ENCODE data around the gene UAP1.

The UAP1 gene

DNA sequence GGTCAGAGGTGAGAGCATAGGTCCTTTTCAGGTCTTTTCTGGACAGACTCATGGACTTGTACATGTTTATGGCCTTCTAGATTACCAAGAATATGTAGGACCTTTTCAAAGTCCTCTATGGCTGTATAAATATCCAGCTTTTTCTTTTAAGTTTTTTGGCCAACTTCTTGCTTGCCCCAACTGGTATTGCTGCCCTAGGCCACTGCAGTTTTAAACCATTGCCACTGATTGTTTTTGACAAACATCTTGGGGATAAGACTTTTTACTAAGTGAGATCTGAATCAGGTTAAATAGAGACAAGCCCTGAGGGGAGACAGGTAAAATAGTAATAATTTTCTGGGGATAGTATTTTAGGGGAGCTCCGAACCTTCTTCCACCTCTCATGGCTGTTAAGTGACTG is 56.0 kb downstream of the UAP1 start:
- peaks cover 12% of the 10 kb centered on the region for H3K36me3 Mint-ChIP-seq (ENCODE audit: low read depth)
- H3K27me3 Mint-ChIP-seq = no peaks in the 10 kb centered on the region
- ATAC-seq (no peak), DNase-seq (no peak)
- H3K4me3 Mint-ChIP-seq = no peak overlapping the region
- peaks cover 13% of the 10 kb centered on the region for H3K9me3 Mint-ChIP-seq
- H3K27ac Mint-ChIP-seq = no peak overlapping the region
- H3K4me1 Mint-ChIP-seq = no peaks in the 10 kb centered on the region

DNA sequence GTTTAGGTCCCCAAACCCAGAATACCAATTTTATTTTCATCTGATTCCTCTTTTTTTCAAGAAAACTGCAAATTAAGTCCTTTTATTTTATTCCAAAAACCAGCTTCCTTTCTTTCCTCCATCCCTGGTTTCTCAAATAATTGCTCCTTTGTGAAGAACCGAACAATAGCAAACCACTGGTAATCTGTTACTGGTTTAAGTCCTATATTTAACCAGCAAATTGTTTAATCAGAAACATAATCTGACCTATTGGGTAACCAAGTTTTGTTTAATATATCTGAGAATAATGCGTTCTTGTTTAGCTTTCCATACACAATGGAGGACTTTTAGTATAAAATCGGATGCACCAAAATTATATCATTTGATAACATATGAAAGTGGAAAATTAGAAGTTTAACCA is 57.6 kb downstream of the UAP1 start:
- Mint-ChIP-seq H3K27me3 (no peaks in the 10 kb centered on the region), H3K27ac (no peak overlapping the region), H3K36me3 (ENCODE audit: low read depth) (peaks cover 12% of the 10 kb centered on the region), H3K9me3 (peaks cover 13% of the 10 kb centered on the region), H3K4me1 (no peaks in the 10 kb centered on the region), H3K4me3 (no peak overlapping the region)
- DNase-seq = no peak
- no peak for ATAC-seq

DNA sequence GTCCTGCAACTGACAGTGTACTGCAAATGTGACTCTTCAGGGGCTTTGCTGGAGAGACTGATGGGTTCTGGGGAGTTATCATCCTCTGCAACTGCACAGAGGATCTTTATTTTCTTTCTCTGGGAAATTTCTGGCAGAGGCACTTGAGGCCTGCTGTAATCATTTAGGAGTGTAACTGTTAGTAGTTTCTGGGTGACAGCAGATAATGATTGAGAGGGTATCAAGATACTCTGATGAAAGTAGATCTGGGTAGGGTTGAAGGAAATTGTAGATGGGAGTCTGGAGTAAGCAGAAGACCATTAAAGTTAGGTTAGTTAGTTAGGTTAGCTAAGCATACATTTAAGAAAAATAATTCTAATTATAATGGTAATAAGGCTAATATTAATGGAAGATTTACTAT is 59.7 kb downstream of the UAP1 start:
- H3K36me3 Mint-ChIP-seq (ENCODE audit: low read depth) = peaks cover 12% of the 10 kb centered on the region
- no peak for DNase-seq
- no peaks in the 10 kb centered on the region for H3K27me3 Mint-ChIP-seq
- H3K4me3 Mint-ChIP-seq = no peak overlapping the region
- no peak for ATAC-seq
- H3K4me1 Mint-ChIP-seq = no peaks in the 10 kb centered on the region
- peaks cover 8% of the 10 kb centered on the region for H3K9me3 Mint-ChIP-seq
- no peak overlapping the region for H3K27ac Mint-ChIP-seq

DNA sequence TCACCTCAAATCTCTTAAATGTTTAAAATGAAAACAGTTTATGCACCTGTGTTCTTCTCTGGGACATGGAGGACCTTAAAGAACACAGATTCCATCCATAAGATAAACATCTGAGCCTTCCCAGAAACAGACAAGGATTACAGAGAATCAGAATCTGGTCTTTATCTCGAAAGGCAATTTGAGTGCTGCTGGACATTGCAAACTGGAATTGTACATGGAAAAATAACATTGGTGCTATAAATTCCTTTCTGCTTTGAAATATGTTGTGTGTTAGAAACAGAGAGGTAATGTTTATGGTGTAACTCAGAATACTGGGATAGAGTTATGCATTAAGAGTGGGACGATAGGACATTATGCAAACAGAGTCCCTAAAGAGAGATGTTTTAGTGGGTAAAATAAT is 64.2 kb downstream of the UAP1 start:
- H3K4me1 Mint-ChIP-seq = no peaks in the 10 kb centered on the region
- H3K27me3 Mint-ChIP-seq = peaks cover 8% of the 10 kb centered on the region
- no peaks in the 10 kb centered on the region for H3K36me3 Mint-ChIP-seq (ENCODE audit: low read depth)
- no peak overlapping the region for H3K4me3 Mint-ChIP-seq
- ATAC-seq (no peak), DNase-seq (no peak)
- no peak overlapping the region for H3K27ac Mint-ChIP-seq
- no peaks in the 10 kb centered on the region for H3K9me3 Mint-ChIP-seq

DNA sequence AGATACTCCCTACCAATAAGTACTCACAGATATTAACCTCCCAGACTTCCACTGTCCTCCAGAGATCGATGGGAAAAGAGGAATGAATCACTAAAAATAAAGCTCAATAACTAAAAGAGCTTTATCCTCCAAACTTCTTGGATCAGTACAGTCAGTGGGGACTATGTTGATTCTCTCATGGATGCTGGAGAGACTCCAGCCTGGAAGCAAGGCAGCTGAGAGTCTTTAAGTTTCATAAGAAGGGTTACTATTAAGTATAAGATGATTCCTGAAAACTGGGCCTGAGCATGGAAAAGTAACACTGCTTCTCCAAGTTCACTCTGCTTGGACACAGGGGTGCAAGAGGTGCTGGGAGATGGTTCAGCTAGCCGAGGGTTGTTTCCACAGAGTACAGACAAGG is 64.6 kb downstream of the UAP1 start:
- no peak for DNase-seq
- Mint-ChIP-seq H3K4me1 (no peaks in the 10 kb centered on the region), H3K9me3 (no peaks in the 10 kb centered on the region), H3K27me3 (peaks cover 8% of the 10 kb centered on the region), H3K36me3 (ENCODE audit: low read depth) (no peaks in the 10 kb centered on the region), H3K27ac (no peak overlapping the region), H3K4me3 (no peak overlapping the region)
- no peak for ATAC-seq

DNA sequence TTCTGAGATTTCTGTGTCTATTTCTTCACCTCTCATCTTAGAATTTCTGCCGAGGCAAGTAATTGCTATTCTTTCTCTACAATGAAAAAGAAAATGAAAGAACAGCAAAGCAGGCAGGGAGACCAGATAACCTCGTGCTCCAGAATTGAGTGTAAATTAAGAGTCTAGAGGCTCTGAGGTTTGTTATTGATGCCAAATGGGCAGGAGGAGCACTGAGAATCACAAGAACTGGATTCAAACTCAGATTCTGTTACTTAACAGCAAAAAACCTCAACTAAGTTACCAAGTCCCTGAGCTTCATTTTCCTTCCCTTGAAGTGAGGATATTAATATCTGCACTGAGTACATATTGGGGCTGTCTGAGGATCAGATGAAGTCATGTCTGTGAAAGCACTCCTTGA is 65.2 kb downstream of the UAP1 start:
- Mint-ChIP-seq H3K4me3 (no peak overlapping the region), H3K36me3 (ENCODE audit: low read depth) (no peaks in the 10 kb centered on the region), H3K4me1 (no peaks in the 10 kb centered on the region), H3K27ac (no peak overlapping the region), H3K27me3 (peaks cover 8% of the 10 kb centered on the region), H3K9me3 (no peaks in the 10 kb centered on the region)
- DNase-seq = no peak
- ATAC-seq = no peak

DNA sequence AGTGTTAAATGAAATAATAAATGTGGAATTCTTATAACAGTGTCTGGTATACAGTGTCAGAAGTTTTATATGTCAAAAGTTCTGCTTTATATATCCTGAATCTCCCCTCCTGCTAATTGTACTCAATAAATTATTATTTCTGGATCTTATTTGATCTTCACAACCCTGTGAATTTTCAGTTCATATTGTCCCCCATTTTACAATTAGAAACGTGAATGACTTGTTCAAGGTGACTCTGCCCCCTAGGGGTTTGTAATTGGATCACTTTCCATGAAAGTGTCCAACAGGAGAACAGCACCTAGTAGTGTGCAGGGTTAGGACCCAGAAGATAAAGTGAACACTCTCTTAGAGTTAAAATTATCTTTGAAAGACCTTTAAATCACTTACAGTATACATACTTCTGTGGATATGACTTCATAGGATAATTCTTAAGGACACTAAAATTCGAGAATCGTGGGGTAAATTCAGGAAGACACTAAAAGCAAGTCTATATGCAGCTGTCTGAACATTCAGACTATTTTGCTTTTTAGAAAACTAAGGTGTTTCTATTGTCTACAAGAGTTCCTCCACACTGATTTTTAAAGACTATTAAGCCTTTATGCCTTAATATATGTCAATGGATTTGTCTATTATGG is 66.3 kb downstream of the UAP1 start:
- Mint-ChIP-seq H3K36me3 (ENCODE audit: low read depth) (no peaks in the 10 kb centered on the region), H3K27me3 (peaks cover 8% of the 10 kb centered on the region), H3K4me1 (no peaks in the 10 kb centered on the region), H3K27ac (no peak overlapping the region), H3K9me3 (no peaks in the 10 kb centered on the region), H3K4me3 (no peak overlapping the region)
- ATAC-seq (no peak), DNase-seq (no peak)

DNA sequence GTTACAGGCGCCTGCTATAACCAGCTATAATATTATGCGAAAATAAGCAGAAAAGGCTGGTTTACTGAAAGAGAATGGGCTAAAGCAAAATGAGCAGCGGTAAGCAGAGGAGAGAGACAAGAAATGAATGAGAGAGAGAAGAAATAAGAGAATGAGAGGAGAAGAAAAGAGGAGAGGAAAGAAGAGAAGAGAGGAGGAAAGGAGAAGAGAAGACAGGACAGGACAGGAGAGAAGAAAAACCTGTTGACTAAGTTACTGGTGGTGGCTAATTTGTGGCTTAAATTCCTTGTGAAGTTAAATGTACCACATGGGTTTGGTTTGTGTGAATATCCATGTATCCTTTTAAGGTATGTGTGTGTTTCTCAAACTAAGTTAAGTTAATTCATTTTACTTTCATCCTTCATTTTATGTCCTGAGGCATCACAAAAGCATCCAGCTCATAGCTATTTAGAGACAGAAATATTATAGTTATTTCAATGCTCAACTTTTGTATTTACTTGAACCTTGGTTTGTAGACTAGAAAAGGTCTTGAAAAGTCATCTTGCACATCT is 67.6 kb downstream of the UAP1 start:
- ATAC-seq (no peak), DNase-seq (no peak)
- H3K4me1 Mint-ChIP-seq = no peaks in the 10 kb centered on the region
- peaks cover 8% of the 10 kb centered on the region for H3K27me3 Mint-ChIP-seq
- H3K27ac Mint-ChIP-seq = no peak overlapping the region
- H3K4me3 Mint-ChIP-seq = no peak overlapping the region
- no peaks in the 10 kb centered on the region for H3K9me3 Mint-ChIP-seq
- no peaks in the 10 kb centered on the region for H3K36me3 Mint-ChIP-seq (ENCODE audit: low read depth)

DNA sequence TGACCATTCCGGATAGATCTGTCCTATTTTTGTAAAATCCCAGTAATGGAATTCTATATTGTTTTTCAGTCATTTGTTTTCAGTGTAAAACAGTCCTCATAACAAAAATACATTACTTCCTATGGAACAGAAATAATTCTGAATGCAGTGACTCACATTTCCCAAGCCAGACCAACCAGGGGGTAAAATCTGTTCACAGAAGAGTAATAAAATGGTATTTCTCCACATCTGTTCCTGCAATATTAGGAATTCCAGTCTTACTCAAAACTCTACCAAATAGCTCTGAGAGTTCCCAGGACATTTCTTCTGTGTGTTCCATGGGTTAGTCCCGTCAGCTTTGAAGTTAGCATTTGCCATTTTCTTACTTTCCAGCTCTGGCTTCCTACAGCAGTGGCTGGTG is 68.1 kb downstream of the UAP1 start:
- Mint-ChIP-seq H3K27ac (no peak overlapping the region), H3K4me3 (no peak overlapping the region)

DNA sequence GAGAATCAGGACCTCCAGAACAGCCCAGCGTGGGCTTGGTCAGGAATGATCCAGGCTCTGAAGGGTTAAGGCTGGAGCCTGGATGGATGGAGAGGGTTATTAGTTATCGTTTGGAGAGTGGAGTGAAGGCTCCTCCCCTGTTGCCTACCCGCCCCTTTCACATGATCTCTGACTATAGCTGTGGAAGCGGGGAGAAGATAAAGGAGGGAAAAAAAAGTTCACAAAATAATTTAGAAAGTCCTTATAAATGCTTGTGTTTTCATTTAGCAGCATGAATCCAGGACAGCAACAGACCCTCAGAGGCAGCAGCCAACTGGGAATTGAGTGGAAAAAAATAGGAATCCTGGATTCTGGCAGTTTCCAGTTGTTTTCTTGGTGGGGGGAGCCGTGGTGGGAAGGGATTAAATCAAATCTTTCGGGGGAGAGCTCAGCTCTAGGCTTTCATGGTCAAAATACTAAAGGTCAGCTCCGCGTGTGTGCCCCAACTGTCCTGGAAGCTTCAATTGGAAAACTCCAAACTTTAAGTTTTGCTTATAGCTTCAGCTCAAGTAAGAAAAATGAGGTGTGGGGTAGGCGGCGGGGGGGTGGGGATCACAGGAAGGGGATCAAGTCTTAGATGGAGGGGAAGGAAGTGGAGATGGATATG is 70.1 kb downstream of the UAP1 start:
- Mint-ChIP-seq H3K36me3 (ENCODE audit: low read depth) (no peaks in the 10 kb centered on the region), H3K4me3 (no peak overlapping the region), H3K9me3 (no peaks in the 10 kb centered on the region), H3K27me3 (peaks cover 8% of the 10 kb centered on the region), H3K27ac (no peak overlapping the region), H3K4me1 (no peaks in the 10 kb centered on the region)
- ATAC-seq (no peak), DNase-seq (no peak)

More for the DNA sequence above, 68.1 kb downstream of the UAP1 start:
- DNase-seq = no peak
- Mint-ChIP-seq H3K4me1 (no peaks in the 10 kb centered on the region), H3K27me3 (peaks cover 8% of the 10 kb centered on the region), H3K36me3 (ENCODE audit: low read depth) (no peaks in the 10 kb centered on the region), H3K9me3 (no peaks in the 10 kb centered on the region)
- ATAC-seq = no peak

DNA sequence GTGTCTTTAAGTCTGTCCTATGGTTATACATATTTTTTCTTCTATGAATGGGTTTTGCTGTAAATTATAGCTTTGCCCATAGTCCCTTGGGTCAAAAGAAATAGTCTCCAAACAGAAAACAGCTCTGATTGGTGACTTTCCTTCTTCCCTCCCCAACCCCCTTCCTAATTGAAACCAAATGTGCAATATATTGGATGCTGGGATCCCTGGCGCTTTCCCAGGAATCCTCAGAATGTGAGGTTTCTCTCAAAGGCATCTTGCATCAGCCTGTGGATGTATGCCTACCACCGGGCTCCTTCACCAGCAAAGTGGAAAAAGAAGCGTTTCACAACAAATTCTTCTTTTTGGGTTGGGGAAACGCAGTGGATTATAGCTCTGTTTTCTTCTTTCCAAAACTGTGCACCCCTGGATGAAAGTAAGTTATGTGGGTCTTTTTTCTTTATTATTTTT is 70.7 kb downstream of the UAP1 start, which contains the start of gene DDR2:
TSS of gene DDR2 (plus strand) at position 248 of the 450 bp plus-strand sequence. CDS start 86,600 bp downstream, outside the sequence.
- no peaks in the 10 kb centered on the region for H3K4me1 Mint-ChIP-seq
- H3K27me3 Mint-ChIP-seq = peaks cover 4% of the 10 kb centered on the region
- no peaks in the 10 kb centered on the region for H3K9me3 Mint-ChIP-seq
- ATAC-seq (no peak), DNase-seq (no peak)
- no peaks in the 10 kb centered on the region for H3K36me3 Mint-ChIP-seq (ENCODE audit: low read depth)
- H3K27ac Mint-ChIP-seq = no peak within 1 kb of the TSS
- no peak within 1 kb of the TSS for H3K4me3 Mint-ChIP-seq

DNA sequence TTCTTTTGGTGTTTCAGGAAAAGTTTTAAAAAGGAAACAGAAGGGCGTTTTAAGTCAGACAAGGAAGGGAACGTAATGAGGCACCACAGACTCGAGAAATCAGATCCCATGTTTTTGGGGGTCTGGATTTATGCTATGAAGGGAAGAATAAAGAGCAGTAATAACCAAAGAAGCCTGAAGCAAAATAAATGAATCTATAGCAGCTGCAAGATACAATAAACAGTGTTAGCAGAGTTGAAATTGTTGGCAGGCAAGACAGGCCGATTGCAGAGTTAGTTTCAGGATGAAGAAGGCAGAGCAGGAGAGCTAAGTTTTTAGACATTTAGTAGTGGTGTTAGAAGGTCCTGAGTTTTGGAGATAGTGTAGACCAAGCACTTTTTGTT is 71.2 kb downstream of the UAP1 start:
- H3K36me3 Mint-ChIP-seq (ENCODE audit: low read depth) = no peaks in the 10 kb centered on the region
- H3K27me3 Mint-ChIP-seq = peaks cover 3% of the 10 kb centered on the region
- H3K9me3 Mint-ChIP-seq = no peaks in the 10 kb centered on the region
- H3K4me1 Mint-ChIP-seq = no peaks in the 10 kb centered on the region
- DNase-seq (no peak), ATAC-seq (no peak)
- no peak overlapping the region for H3K4me3 Mint-ChIP-seq
- no peak overlapping the region for H3K27ac Mint-ChIP-seq

DNA sequence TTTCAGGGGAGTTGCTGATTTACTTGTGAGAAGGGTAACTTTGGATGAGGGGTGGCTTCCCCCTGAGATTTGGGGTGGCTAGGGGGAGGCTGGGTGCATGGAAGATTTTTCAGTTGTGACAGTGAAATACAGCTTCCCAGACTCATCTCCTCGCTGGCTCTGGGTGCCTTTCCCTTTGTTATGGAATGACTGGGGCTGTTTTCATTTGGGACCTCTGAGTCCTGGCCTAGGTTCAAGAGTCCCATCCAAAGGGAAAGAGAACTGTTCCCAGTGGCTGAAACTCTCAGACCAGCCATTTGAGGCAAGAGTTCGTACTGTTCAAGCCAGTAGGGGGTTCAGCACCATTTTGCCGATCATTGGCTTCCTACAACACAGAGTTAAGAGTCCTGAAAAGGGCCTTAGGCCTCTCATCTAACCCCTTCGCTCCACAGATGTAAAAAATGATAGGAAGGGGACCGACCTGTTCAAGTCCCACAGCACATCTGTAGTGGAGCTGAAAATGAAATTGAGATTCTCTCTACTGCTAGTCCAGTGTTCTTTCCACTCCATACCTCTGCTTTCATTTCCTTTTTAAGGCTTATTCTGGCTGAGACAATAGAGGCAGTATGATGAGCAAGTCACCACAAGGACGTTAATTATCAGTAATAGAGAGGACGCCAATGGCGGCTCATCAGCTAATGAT is 71.7 kb downstream of the UAP1 start:
- ATAC-seq (no peak), DNase-seq (no peak)
- H3K4me3 Mint-ChIP-seq = no peak overlapping the region
- H3K27me3 Mint-ChIP-seq = peaks cover 3% of the 10 kb centered on the region
- no peaks in the 10 kb centered on the region for H3K9me3 Mint-ChIP-seq
- no peaks in the 10 kb centered on the region for H3K36me3 Mint-ChIP-seq (ENCODE audit: low read depth)
- no peaks in the 10 kb centered on the region for H3K4me1 Mint-ChIP-seq
- H3K27ac Mint-ChIP-seq = no peak overlapping the region

DNA sequence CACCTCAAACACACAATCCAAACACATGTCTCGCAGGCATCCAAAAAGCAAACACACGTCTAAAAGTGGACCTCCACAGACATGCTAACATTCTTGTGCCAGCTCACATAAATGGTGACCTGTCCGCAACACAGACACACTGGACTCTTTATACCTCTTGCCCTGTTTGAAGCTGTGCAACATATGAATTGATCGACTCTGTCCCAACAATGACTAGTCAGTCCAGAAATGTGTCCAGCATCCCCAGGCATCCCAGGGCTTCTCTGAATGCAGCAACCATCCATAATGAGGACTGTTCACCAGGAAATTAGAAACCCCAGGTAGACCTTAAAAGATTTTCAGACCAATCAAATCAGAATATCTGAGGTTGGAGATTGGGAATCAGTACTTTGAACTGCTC is 73.9 kb downstream of the UAP1 start:
- H3K36me3 Mint-ChIP-seq (ENCODE audit: low read depth) = no peaks in the 10 kb centered on the region
- no peak for DNase-seq
- H3K4me1 Mint-ChIP-seq = no peaks in the 10 kb centered on the region
- no peaks in the 10 kb centered on the region for H3K27me3 Mint-ChIP-seq
- no peaks in the 10 kb centered on the region for H3K9me3 Mint-ChIP-seq
- H3K4me3 Mint-ChIP-seq = no peak overlapping the region
- ATAC-seq = no peak
- H3K27ac Mint-ChIP-seq = no peak overlapping the region

DNA sequence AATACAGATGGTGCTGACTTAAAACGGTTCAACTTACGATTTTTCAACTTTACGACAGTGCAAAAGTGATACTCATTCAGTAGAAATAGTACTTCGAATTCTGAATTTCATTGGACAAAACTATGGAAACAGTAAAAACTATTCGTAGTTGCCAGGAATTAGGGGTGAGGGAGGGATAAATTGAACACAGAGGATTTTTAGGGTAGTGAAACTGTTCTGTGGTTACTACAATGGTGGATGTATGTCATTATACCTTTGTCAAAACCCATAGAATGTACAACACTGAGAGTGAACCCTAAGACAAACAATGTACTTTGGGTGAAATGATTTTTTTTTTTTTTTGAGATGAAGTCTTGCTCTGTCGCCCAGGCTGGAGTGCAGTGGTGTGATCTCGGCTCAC is 78.2 kb downstream of the UAP1 start:
- H3K27ac Mint-ChIP-seq = no peak overlapping the region
- no peaks in the 10 kb centered on the region for H3K36me3 Mint-ChIP-seq (ENCODE audit: low read depth)
- ATAC-seq (no peak), DNase-seq (no peak)
- H3K27me3 Mint-ChIP-seq = no peaks in the 10 kb centered on the region
- H3K4me1 Mint-ChIP-seq = no peaks in the 10 kb centered on the region
- H3K4me3 Mint-ChIP-seq = no peak overlapping the region
- no peaks in the 10 kb centered on the region for H3K9me3 Mint-ChIP-seq
